K562 (cell line): Measurements from ENCODE around the gene ACTA2. TPM values are rescaled to one million over a fixed set of nuclear protein-coding genes. Genes with fewer than 3 reads are reported as not detected.

Source experiments
- ATAC-seq: fragments of 200-7000 bp; cut with Tn5 transposase; 3 replicates; pipeline ENCODE4 v1.9.1; 2020; ENCODE audit warnings: moderate library complexity
- BruUV-seq: library from RNA; stranded (reverse); fragments of 400-500 nt; replicated peaks from 2 replicates; lab custom pipeline; 2021; lab: Mats Ljungman, UMichigan
- CTCF ChIA-PET: fragments of 300-600 bp; formaldehyde crosslinking; extraction: SDS; loops from one replicate; lab custom pipeline; 2021; ENCODE audit warnings: low intra/inter-chr PET ratio; lab: Yijun Ruan, JAX
- POLR2A ChIA-PET: fragments of 300-600, 350-650 bp; sonication (Branson Sonifier 250); formaldehyde crosslinking; extraction: SDS; loops from one replicate; lab custom pipeline; 2021; ENCODE audit warnings: antibody characterized with exemption, inconsistent platforms; lab: Yijun Ruan, JAX
- DNase-seq, 4 experiments: peaks; one replicate each; pipeline versions ENCODE4 v3.0.0 to v3.0.0-alpha.2; 2011 to 2018; ENCODE audit warnings: low spot score in 3 of 4, mixed read lengths in 3 of 4; ENCODE audit errors: extremely low read depth in 1 of 4
- FAIRE-seq: peaks from 2 replicates; lab custom pipeline; 2011; peaks lifted over from hg19 to GRCh38; lab: Jason Lieb, UNC
- H2AFZ ChIP-seq: 2 replicates; pipeline ENCODE4 v1.6.0; 2011; ENCODE audit warnings: low read depth, low read length, control low read depth, inconsistent platforms
- H3K27ac ChIP-seq: fragments of 200-600 bp; 3 replicates; pipeline ENCODE4 v1.8.0; 2011; ENCODE audit warnings: low read depth, mild to moderate bottlenecking, control low read depth, inconsistent platforms, low read length, moderate library complexity, mixed read lengths; ENCODE audit errors: extremely low read depth
- H3K27me3 ChIP-seq, 2 experiments: fragments of 300-600 bp in 1 of 2; 2 replicates in 1 of 2; 3 replicates in 1 of 2; pipeline versions ENCODE4 v1.6.0 to v1.8.0; 2011; ENCODE audit warnings: inconsistent platforms in 2 of 2, low read length in 2 of 2, mild to moderate bottlenecking in 1 of 2, mixed read lengths in 1 of 2, moderate library complexity in 1 of 2; ENCODE audit not compliant: control insufficient read depth in 2 of 2, insufficient read depth in 2 of 2
- H3K36me3 ChIP-seq: fragments of 300-600 bp; 3 replicates; pipeline ENCODE4 v1.8.0; 2011; ENCODE audit warnings: mild to moderate bottlenecking, low read length, inconsistent platforms; ENCODE audit not compliant: control insufficient read depth, insufficient read depth
- H3K4me1 ChIP-seq, 2 experiments: fragments of 200-600 bp in 1 of 2; replicated peaks in 1 of 2; 2 replicates in 1 of 2; 3 replicates in 1 of 2; pipeline versions ENCODE4 v1.5.1 to v1.8.0; 2011; ENCODE audit warnings: inconsistent platforms in 2 of 2, low read length in 2 of 2, mild to moderate bottlenecking in 1 of 2, mixed read lengths in 1 of 2, moderate library complexity in 1 of 2; ENCODE audit not compliant: control insufficient read depth in 2 of 2, insufficient read depth in 2 of 2
- H3K4me2 ChIP-seq: 2 replicates; pipeline ENCODE4 v1.6.1; 2011; ENCODE audit warnings: low read length, control low read depth, inconsistent platforms, mixed read lengths; ENCODE audit not compliant: insufficient read depth
- H3K4me3 ChIP-seq: fragments of 200-600 bp; sonication (generic), shearing (Covaris generic); 2 replicates; pipeline ENCODE4 v1.5.1; 2016; ENCODE audit warnings: control low read depth, inconsistent platforms
- H3K79me2 ChIP-seq: fragments of 200-600 bp; 3 replicates; pipeline ENCODE4 v1.8.0; 2011; ENCODE audit warnings: low read length, inconsistent platforms; ENCODE audit not compliant: control insufficient read depth, insufficient read depth
- H3K9ac ChIP-seq, 2 experiments: 2 replicates each; pipeline versions ENCODE4 v1.6.0 to v1.6.1; 2011; ENCODE audit warnings: low read depth in 2 of 2, low read length in 2 of 2, control low read depth in 1 of 2, inconsistent platforms in 1 of 2, mild to moderate bottlenecking in 1 of 2, mixed read lengths in 1 of 2; ENCODE audit not compliant: insufficient read depth in 1 of 2
- H3K9me1 ChIP-seq: one replicate; pipeline ENCODE4 v1.6.0; 2011; ENCODE audit warnings: inconsistent platforms, mild to moderate bottlenecking, low read length, moderate library complexity; ENCODE audit not compliant: control insufficient read depth, insufficient read depth
- H3K9me3 ChIP-seq: replicated peaks from 2 replicates; pipeline ENCODE4 v1.5.1; 2011; ENCODE audit warnings: low read depth, low read length, inconsistent platforms; ENCODE audit not compliant: control insufficient read depth, insufficient read depth
- H4K20me1 ChIP-seq: replicated peaks from 2 replicates; pipeline ENCODE4 v1.6.1; 2011; ENCODE audit warnings: low read length, inconsistent platforms, mixed read lengths; ENCODE audit not compliant: control insufficient read depth, insufficient read depth
- ARNT ChIP-seq, 2 experiments: fragments of 450-650 bp; IDR thresholded peaks; 2 replicates each; pipeline ENCODE4 v1.6.1; 2016; ENCODE audit warnings: mild to moderate bottlenecking in 1 of 2
- BACH1 ChIP-seq: fragments of 200-800 bp; sonication (Bioruptor generic); IDR thresholded peaks from 2 replicates; pipeline ENCODE4 v1.6.1; 2016; ENCODE audit warnings: missing genetic modification characterization, missing compliant biosample characterization
- CBX1 ChIP-seq: sonication (generic); IDR thresholded peaks from 2 replicates; pipeline ENCODE4 v1.6.1; 2016; ENCODE audit warnings: antibody characterized with exemption, low read depth, mild to moderate bottlenecking
- CREB3 ChIP-seq: fragments of 450-650 bp; conservative IDR thresholded peaks from 2 replicates; pipeline ENCODE4 v1.6.1; 2016; ENCODE audit warnings: missing genetic modification characterization, low read depth, mild to moderate bottlenecking, missing compliant biosample characterization, moderate library complexity
- DACH1 ChIP-seq: fragments of 450-650 bp; IDR thresholded peaks from 2 replicates; pipeline ENCODE4 v1.6.1; 2018; ENCODE audit not compliant: partially characterized antibody
- HOXB6 ChIP-seq: fragments of 250-450 bp; sonication (Bioruptor Pico); IDR thresholded peaks from 2 replicates; pipeline ENCODE4 v1.5.1; 2022; ENCODE audit warnings: mild to moderate bottlenecking, borderline replicate concordance
- MECOM ChIP-seq: fragments of 250-450 bp; sonication (Bioruptor Pico); IDR thresholded peaks from 2 replicates; pipeline ENCODE4 v1.8.0; 2022; ENCODE audit warnings: inconsistent platforms
- MEIS2 ChIP-seq: fragments of 450-650 bp; IDR thresholded peaks from 2 replicates; pipeline ENCODE4 v1.6.1; 2014; ENCODE audit warnings: mild to moderate bottlenecking; ENCODE audit not compliant: partially characterized antibody
- RCOR1 ChIP-seq, 2 experiments: IDR thresholded peaks; 2 replicates each; pipeline ENCODE4 v1.6.1; 2012; ENCODE audit warnings: low read depth in 2 of 2, low read length in 2 of 2, borderline replicate concordance in 1 of 2, improper control_type of control experiment in 1 of 2
- SMARCE1 ChIP-seq: fragments of 450-650 bp; IDR thresholded peaks from 2 replicates; pipeline ENCODE4 v1.7.1; 2016; ENCODE audit warnings: mild to moderate bottlenecking
- SMC3 ChIP-seq: conservative IDR thresholded peaks from 2 replicates; pipeline ENCODE4 v1.6.1; 2011; ENCODE audit warnings: low read depth, low read length, improper control_type of control experiment; ENCODE audit not compliant: insufficient read depth
- TAF15 ChIP-seq: fragments of 200-400 bp; formaldehyde crosslinking; IDR thresholded peaks from 2 replicates; pipeline ENCODE4 v1.6.1; 2017; ENCODE audit warnings: mild to moderate bottlenecking, low read depth, low read length, moderate library complexity
- ZBTB2 ChIP-seq: fragments of 450-650 bp; IDR thresholded peaks from 2 replicates; pipeline ENCODE4 v1.6.1; 2016; ENCODE audit warnings: antibody characterized with exemption
- ZNF146 ChIP-seq: IDR thresholded peaks from one replicate; pipeline ENCODE4 v1.6.1; 2018; ENCODE audit warnings: missing compliant biosample characterization; ENCODE audit not compliant: unreplicated experiment
- ZNF347 ChIP-seq: fragments of 450-650 bp; formaldehyde crosslinking; IDR thresholded peaks from 2 replicates; pipeline ENCODE4 v1.4.0; 2020; ENCODE audit warnings: low read depth, mild to moderate bottlenecking, moderate library complexity
- WGBS: fragments of 100-300 bp; shearing (Covaris generic); methylation state at CpG from one replicate; pipeline ENCODE4 v1.1.6; 2016; ENCODE audit warnings: low coverage, mixed read lengths; ENCODE audit not compliant: insufficient coverage; ENCODE audit errors: missing lambda C conversion rate; 5-methylcytosine and 5-hydroxymethylcytosine counted together
- in situ Hi-C: fragments of 300-500 bp; cut with MboI; formaldehyde crosslinking; loops from 4 replicates; pipeline ENCODE4 v1.15.0; 2018; ENCODE audit warnings: inconsistent platforms, mixed read lengths
- intact Hi-C: fragments of 100-400 bp; cut with micrococcal nuclease; formaldehyde crosslinking; loops from 2 replicates; pipeline ENCODE4 v1.14.2; 2022
- polyA plus RNA-seq, 8 experiments: library from polyadenylated mRNA; depleted of rRNA in 4 of 8; stranded (reverse) in 5 of 8; unstranded in 3 of 8; fragments of >200 nt; fragmentation: Nextera tagmentation in 2 of 8; fragmentation: Illumina TruSeq in 1 of 8; extraction: Ambion mirVana in 2 of 8; extraction: Trizol in 1 of 8; gene quantifications; 2 replicates each; pipeline versions ENCODE4 v1.2.1 to v1.2.3, GENCODE V29; 2011 to 2014; ENCODE audit warnings: inconsistent platforms in 1 of 8, missing spikeins in 1 of 8
- total RNA-seq, 7 experiments: library from RNA; depleted of rRNA in 6 of 7; stranded (reverse); fragments of >200 nt in 6 of 7; fragmentation: Illumina TruSeq in 2 of 7; extraction: Trizol in 2 of 7; gene quantifications; 2 replicates each; pipeline versions ENCODE4 v1.2.1 to v1.2.3, GENCODE V29; 2011 to 2021; ENCODE audit warnings: low replicate concordance in 1 of 7

Gene ACTA2
- total and polyA plus RNA-seq, 9 of the 15 experiments (the other 6 are each of a cell fraction or from before 2014, with no cell fraction given): 0.15 to 1.0 (median 0.38) TPM; not detected in 3

- POLR2A ChIA-PET: no interaction called here
- H3K27ac ChIP-seq: no peak overlapping the region
- H3K27me3 ChIP-seq: no peaks in the 10 kb centered on the region
- CTCF ChIA-PET: no interaction called here
- in situ Hi-C loops (no loop called here), intact Hi-C loops (no loop called here)
- no peaks in the 10 kb centered on the region for H3K9me3 ChIP-seq
- no peak overlapping the region for H3K4me2 ChIP-seq
- no peaks in the 10 kb centered on the region for H3K79me2 ChIP-seq
- no peaks in the 10 kb centered on the region for H3K4me1 ChIP-seq
- H3K9ac ChIP-seq: no peak overlapping the region
- TF ChIP-seq ARNT (IDR thresholded peaks at IDR 0.05): no peak
- no peak for TF ChIP-seq CBX1
- no peak for TF ChIP-seq DACH1
- TF ChIP-seq HOXB6 (CRISPR knock-in tag): no peak
- no peak for TF ChIP-seq SMC3
- TF ChIP-seq MECOM (CRISPR knock-in tag): no peak
- TF ChIP-seq MEIS2: no peak
- no peak for TF ChIP-seq ZNF347 (CRISPR knock-in tag)
- TF ChIP-seq ZBTB2: no peak
- TF ChIP-seq ZNF146 (CRISPR knock-in tag): no peak
- TF ChIP-seq CREB3 (tag): no peak
- no peak for TF ChIP-seq TAF15
- no peak for TF ChIP-seq SMARCE1
- TF ChIP-seq BACH1 (tag): no peak
- TF ChIP-seq RCOR1 (IDR thresholded peaks at IDR 0.05; ENCODE audit: borderline replicate concordance in 1 of 2, low read depth in 2 of 2, low read length in 2 of 2): no peak
- H4K20me1 ChIP-seq: no peaks in the 10 kb centered on the region
- H2AFZ ChIP-seq: no peak overlapping the region
- WGBS: 0% methylated on average over 1 of the region's 1 CpG
- H3K36me3 ChIP-seq: no peaks in the 10 kb centered on the region
- DNase-seq (no peak), ATAC-seq (no peak), FAIRE-seq (no peak)
- BruUV-seq: no TSS peak
- H3K4me3 ChIP-seq: no peak overlapping the region
- H3K9me1 ChIP-seq: no peaks in the 10 kb centered on the region
Observed at GRCh38 chr10:88906921-88907320, 45.7 kb downstream of the ACTA2 start.
